Activated CD8-positive, alpha-beta memory T cell treated with anti-CD3 and anti-CD28 coated beads for 4 hours (primary cell): ENCODE results near the gene HSD17B4.
"Not testable (repeated sequence)": the region's sequence is repeated elsewhere in the genome, so short reads cannot be mapped to it uniquely, and the experiment has no call there.

Experiments
- DNase-seq, 2 donors: peaks; one replicate each; pipeline ENCODE4 v3.0.0-alpha.2; 2020; ENCODE audit warnings: low read depth in 2 of 2

The HSD17B4 gene

GRCh38 chr5:119435436-119436132 is 16.7 kb upstream of the HSD17B4 start:
- DNase-seq, result peak; percentile 60 to 62

- not testable (repeated sequence) for DNase-seq
These were observed 14.3 kb upstream of the HSD17B4 start for GRCh38 chr5:119437785-119438586.

- DNase-seq, result not testable (repeated sequence)
These were observed 13.7 kb upstream of the HSD17B4 start for GRCh38 chr5:119438587-119438917.

GRCh38 chr5:119439140-119439631 is 13.1 kb upstream of the HSD17B4 start:
- DNase-seq, result no peak

DNA sequence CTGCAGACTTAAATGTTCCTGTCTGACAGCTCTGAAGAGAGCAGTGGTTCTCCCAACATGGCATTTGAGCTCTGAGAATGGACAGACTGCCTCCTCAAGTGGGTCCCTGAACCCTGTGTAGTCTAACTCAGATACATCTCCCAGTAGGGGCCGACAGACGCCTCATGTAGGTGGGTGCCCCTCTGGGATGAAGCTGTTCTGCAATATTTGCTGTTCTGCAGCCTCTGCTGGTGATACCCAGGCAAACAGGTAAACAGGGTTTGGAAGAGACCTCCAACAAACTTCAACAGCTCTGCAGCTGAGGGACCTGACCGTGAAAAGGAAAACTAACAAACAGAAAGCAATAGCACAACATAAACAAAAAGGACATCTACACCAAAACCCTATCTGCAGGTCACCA is 12.7 kb upstream of the HSD17B4 start:
- DNase-seq, result not testable (repeated sequence)

GRCh38 chr5:119444643-119445042 is 7.7 kb upstream of the HSD17B4 start:
- not testable (repeated sequence) for DNase-seq

GRCh38 chr5:119445544-119445943 is 6.8 kb upstream of the HSD17B4 start:
- DNase-seq, result no peak

- DNase-seq, result no peak
These were observed 2.4 kb upstream of the HSD17B4 start for GRCh38 chr5:119449882-119450281.

DNA sequence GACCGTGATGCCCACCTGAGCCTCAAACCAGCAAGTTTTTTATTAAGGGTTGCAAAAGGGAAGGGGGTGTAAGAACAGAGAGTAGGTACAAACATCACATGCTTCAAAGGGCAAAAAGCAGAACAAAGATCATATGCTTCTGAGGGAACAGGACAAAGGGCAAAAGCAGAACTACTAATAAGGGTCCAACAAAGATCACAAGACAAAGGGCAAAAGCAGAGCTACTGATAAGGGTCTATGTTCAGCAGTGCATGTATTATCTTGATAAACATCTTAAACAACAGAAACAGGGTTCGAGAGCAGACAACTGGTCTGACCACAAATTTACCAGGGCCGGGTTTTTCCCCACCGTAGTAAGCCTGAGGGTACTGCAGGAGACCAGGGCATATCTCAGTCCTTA is 1.7 kb upstream of the HSD17B4 start:
- DNase-seq, result not testable (repeated sequence)

GRCh38 chr5:119451561-119451960 is 736 bp upstream of the HSD17B4 start:
- DNase-seq, result no peak

DNA sequence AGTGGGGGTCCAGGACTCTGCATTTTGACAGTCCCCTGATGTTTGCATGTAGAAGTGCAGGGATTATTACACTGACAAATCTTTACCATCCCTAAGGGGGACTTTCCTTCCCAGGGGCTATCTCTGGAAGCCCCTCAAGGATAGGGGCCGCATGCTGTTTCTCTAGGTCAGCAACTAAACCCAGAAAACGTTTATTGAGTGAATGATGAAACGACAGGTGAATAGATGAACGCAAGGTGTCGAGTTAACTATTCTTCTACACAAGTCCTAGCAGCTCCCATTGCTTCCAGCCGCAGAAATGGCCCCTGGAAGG is 281 bp upstream of the HSD17B4 start:
- DNase-seq, result no peak

DNA sequence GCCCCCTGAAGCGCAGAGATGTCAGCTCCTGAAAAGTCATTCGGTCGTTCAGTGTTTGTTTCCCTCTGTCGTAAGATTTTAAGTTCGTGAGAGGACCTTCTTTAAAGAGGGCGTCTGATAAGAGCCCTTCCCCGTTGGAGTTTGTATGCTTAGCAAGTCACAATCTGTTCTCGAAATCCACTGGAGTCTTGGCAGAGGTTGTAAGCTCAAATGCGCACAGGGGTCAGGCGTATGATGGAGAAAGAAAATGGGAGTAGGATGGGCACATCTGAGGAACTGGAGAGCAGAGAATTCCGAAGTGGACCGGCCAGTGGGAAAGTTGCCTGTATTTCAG is 710 bp downstream of the HSD17B4 start:
- DNase-seq, result no peak

DNA sequence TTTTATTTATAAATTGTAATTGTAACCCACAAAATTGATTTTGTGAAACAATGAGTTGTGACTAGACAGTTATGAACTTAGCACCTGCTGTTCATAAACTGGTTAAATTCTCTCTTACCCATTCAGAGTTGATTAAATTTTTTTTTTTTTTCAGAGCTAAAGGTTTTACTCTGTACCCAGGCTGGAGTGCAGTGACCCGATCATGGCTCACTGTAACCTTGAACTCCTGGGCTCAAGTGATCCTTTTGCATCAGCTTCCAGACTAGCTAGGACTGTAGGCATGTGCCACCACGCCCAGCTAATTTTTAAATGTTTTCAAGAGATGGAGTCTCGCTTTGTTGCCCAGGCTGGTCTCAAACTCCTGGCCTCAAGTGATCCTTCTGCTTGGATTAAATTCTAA is 1.9 kb downstream of the HSD17B4 start:
- no peak for DNase-seq

DNA sequence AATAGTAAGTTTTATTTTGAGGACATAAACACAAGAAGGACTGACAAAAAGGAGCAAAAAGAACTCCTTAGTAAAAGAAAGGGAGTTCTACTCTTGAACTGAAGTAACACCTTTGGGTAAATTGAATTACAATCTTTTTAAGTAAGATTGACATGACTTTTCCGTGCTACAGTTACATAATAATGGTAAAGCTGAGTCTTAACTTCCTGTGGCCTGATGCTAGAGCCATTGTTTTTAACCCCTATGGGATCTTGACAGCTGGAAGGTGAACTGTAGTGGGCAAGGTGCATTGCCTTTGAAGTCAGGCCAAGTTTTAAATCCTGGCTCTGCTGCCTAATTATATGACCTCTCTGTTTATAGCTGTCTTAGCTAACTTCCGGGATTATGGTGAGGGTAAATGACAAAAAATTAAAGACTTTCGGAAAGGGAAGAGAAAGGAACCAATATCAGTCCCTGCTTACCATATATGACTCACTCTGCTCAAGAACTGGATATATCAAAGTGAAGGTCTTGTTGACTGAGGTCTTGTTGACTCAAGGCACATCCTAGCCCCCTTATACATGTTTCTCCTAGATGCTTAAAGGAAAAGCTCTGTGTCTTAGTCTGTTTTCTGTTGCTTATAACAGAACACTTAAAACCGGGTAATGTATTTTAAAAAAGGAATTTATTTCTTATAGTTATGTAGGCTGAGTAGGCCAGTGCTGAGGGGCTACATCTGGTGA is 6.8 kb downstream of the HSD17B4 start:
- no peak for DNase-seq

GRCh38 chr5:119465640-119466039 is 13.3 kb downstream of the HSD17B4 start:
- DNase-seq, result no peak

DNA sequence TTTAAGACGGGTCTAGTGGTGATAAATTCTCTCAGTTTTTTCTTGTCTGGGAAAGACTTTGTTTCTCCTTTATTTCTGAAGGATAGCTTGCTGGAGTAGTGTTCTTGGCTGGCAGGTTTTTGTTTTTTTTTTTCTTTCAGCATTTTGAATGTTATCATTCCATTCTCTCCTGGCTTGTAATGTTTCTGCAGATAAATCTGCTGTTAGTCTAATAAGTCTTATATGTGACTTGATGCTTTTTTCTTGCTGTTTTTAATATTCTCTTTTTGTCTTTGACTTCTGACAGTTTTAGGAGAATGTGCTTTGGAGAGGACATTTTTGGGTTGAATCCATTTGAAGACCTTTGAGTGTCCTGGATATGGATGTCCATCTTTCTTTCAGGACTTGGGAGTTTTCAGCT is 16.0 kb downstream of the HSD17B4 start:
- DNase-seq, result no peak

DNA sequence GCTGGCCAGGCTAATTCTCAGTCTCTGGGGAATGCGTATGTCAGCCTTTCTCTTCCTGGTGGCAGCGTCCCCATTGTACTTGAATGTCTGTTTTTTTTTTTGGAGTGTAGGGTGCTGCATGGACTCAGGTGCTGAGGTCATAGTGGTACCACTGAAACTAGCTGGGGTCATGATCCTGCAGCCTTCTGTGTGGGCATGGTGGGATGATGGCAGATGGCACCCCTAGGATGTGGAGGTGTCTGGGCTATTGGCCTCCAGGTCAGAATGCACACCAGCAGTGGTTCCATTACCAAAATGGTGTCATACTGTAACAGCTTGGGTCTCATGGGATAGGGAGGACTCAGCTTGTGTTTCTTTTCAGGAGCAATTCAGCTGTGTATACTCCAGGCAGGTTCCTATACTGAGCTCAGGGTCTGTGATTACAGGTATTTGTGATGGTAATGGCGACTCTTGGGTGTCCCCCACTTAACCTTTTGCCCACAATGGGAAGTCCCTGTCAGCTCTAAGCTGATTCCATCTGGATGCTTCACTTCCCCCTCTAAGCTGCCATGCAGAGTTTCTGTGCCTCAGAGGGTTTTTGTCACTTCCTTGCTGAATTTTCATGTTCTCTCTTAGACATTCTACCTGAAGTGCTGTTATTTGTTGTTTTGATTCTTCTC is 17.9 kb downstream of the HSD17B4 start:
- DNase-seq, result no peak

GRCh38 chr5:119470851-119471451 is 18.7 kb downstream of the HSD17B4 start:
- DNase-seq, result no peak

DNA sequence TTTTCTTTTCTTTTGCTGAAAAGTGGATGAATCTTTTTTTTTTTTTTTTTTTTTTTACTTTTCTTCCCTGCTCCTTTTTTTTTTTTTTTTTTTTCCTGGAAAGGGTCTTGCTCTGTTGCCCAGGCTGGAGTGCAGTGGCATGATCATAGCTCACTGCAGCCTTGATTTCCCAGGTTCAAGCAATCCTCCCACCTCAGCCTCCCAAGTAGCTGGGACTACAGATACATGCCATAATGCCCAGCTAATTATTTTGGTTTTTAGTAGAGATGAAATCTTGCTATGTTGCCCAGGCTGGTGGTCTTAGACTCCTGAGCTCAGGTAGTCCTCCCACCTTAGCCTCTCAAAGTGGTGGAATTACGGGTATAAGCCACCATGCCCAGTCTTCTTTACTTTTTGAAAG is 20.9 kb downstream of the HSD17B4 start:
- DNase-seq, result no peak

DNA sequence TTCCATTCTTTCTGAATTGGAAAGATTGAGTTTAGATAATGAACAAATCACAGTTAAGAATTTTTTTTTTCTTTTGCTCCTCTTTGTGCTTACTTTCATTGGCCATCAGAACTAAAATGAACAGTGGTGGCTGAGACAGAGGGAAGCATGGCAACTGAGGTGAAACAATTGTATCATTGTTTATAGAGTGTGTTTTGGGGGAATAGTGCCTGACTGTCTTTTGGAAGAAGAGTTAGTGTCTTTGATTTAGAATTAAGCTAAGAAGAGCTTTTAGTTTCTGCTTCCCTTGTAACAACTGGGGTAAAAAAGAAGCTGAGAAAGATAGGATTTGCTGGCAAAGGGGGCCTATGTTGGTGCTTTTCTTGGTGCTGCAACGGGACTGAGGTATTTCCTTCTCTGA is 24.0 kb downstream of the HSD17B4 start:
- no peak for DNase-seq

DNA sequence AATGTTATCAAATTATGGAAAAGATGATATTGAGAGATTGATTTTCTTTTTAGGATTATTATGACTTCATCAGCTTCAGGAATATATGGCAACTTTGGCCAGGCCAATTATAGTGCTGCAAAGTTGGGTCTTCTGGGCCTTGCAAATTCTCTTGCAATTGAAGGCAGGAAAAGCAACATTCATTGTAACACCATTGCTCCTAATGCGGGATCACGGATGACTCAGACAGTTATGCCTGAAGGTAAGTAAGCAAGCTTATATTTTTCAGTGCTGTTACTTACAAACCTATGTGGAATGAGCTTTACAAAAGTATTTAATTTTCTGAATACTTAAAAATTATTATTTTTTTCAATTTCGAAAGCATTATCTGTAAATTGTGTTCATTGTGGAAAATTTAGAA is 26.5 kb downstream of the HSD17B4 start:
- no peak for DNase-seq

GRCh38 chr5:119480629-119481028 is 28.3 kb downstream of the HSD17B4 start:
- not testable (repeated sequence) for DNase-seq
